Measurements from ENCODE around the gene DDX27. TPM values are rescaled to one million over a fixed set of nuclear protein-coding genes. Genes with fewer than 3 reads are reported as not detected.

Gene DDX27
- total and polyA plus RNA-seq, 2 of the 13 experiments (the other 11 are each of a cell fraction or from before 2014, with no cell fraction given), result 42.6 to 72.8 TPM

GRCh38 chr20:49187851-49188641 lies 31.2 kb upstream of the DDX27 start, which contains the start of gene STAU1 (continued):
- TF ChIP-seq, protein P1, sequence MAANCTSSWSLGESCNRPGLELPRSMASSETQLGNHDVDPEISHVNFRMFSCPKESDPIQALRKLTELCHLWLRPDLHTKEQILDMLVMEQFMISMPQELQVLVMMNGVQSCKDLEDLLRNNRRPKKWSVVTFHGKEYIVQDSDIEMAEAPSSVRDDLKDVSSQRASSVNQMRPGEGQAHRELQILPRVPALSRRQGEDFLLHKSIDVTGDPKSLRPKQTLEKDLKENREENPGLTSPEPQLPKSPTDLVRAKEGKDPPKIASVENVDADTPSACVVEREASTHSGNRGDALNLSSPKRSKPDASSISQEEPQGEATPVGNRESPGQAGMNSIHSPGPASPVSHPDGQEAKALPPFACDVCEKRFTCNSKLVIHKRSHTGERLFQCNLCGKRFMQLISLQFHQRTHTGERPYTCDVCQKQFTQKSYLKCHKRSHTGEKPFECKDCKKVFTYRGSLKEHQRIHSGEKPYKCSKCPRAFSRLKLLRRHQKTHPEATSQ (CRISPR knock-in tag; IDR thresholded peaks at IDR 0.05; ENCODE audit: borderline replicate concordance), result no peak; the same call in 1 of the 2 replicates
- TF ChIP-seq, protein P2, sequence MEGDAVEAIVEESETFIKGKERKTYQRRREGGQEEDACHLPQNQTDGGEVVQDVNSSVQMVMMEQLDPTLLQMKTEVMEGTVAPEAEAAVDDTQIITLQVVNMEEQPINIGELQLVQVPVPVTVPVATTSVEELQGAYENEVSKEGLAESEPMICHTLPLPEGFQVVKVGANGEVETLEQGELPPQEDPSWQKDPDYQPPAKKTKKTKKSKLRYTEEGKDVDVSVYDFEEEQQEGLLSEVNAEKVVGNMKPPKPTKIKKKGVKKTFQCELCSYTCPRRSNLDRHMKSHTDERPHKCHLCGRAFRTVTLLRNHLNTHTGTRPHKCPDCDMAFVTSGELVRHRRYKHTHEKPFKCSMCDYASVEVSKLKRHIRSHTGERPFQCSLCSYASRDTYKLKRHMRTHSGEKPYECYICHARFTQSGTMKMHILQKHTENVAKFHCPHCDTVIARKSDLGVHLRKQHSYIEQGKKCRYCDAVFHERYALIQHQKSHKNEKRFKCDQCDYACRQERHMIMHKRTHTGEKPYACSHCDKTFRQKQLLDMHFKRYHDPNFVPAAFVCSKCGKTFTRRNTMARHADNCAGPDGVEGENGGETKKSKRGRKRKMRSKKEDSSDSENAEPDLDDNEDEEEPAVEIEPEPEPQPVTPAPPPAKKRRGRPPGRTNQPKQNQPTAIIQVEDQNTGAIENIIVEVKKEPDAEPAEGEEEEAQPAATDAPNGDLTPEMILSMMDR (CRISPR knock-in tag; IDR thresholded peaks at IDR 0.05), result no peak
- TF ChIP-seq MZF1 (CRISPR knock-in tag; IDR thresholded peaks at IDR 0.05; ENCODE audit: borderline replicate concordance), result no peak; the same call in 1 of the 2 replicates
- no peak for TF ChIP-seq ZNF24 (IDR thresholded peaks at IDR 0.05)
- 0 out of 2 replicates have a peak, but pooled peaks have one; percentile 18 for TF ChIP-seq ZNF747 (CRISPR knock-in tag; IDR thresholded peaks at IDR 0.05; ENCODE audit: borderline replicate concordance)
- TF ChIP-seq ZNF143 (CRISPR knock-in tag; IDR thresholded peaks at IDR 0.05), result peak; percentile 92
- TF ChIP-seq ERF (CRISPR knock-in tag; IDR thresholded peaks at IDR 0.05), result peak; percentile 98
- TF ChIP-seq MXD4 (CRISPR knock-in tag; IDR thresholded peaks at IDR 0.05), result peak; percentile 89
- peak; percentile 97 for TF ChIP-seq SP4 (CRISPR knock-in tag; IDR thresholded peaks at IDR 0.05)
- TF ChIP-seq, protein P3, sequence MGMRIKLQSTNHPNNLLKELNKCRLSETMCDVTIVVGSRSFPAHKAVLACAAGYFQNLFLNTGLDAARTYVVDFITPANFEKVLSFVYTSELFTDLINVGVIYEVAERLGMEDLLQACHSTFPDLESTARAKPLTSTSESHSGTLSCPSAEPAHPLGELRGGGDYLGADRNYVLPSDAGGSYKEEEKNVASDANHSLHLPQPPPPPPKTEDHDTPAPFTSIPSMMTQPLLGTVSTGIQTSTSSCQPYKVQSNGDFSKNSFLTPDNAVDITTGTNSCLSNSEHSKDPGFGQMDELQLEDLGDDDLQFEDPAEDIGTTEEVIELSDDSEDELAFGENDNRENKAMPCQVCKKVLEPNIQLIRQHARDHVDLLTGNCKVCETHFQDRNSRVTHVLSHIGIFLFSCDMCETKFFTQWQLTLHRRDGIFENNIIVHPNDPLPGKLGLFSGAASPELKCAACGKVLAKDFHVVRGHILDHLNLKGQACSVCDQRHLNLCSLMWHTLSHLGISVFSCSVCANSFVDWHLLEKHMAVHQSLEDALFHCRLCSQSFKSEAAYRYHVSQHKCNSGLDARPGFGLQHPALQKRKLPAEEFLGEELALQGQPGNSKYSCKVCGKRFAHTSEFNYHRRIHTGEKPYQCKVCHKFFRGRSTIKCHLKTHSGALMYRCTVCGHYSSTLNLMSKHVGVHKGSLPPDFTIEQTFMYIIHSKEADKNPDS (CRISPR knock-in tag; IDR thresholded peaks at IDR 0.05), result peak; percentile 12; the same call in 1 of the 2 replicates
- peak; percentile 62; the same call in 1 of the 2 replicates for TF ChIP-seq THAP9 (CRISPR knock-in tag; IDR thresholded peaks at IDR 0.05; ENCODE audit: borderline replicate concordance)
- peak; percentile 83; the same call in 1 of the 2 replicates for TF ChIP-seq RELA (CRISPR knock-in tag; IDR thresholded peaks at IDR 0.05)
- peak; percentile 95 for TF ChIP-seq ZNF335 (CRISPR knock-in tag; IDR thresholded peaks at IDR 0.05)
- TF ChIP-seq, protein P4, sequence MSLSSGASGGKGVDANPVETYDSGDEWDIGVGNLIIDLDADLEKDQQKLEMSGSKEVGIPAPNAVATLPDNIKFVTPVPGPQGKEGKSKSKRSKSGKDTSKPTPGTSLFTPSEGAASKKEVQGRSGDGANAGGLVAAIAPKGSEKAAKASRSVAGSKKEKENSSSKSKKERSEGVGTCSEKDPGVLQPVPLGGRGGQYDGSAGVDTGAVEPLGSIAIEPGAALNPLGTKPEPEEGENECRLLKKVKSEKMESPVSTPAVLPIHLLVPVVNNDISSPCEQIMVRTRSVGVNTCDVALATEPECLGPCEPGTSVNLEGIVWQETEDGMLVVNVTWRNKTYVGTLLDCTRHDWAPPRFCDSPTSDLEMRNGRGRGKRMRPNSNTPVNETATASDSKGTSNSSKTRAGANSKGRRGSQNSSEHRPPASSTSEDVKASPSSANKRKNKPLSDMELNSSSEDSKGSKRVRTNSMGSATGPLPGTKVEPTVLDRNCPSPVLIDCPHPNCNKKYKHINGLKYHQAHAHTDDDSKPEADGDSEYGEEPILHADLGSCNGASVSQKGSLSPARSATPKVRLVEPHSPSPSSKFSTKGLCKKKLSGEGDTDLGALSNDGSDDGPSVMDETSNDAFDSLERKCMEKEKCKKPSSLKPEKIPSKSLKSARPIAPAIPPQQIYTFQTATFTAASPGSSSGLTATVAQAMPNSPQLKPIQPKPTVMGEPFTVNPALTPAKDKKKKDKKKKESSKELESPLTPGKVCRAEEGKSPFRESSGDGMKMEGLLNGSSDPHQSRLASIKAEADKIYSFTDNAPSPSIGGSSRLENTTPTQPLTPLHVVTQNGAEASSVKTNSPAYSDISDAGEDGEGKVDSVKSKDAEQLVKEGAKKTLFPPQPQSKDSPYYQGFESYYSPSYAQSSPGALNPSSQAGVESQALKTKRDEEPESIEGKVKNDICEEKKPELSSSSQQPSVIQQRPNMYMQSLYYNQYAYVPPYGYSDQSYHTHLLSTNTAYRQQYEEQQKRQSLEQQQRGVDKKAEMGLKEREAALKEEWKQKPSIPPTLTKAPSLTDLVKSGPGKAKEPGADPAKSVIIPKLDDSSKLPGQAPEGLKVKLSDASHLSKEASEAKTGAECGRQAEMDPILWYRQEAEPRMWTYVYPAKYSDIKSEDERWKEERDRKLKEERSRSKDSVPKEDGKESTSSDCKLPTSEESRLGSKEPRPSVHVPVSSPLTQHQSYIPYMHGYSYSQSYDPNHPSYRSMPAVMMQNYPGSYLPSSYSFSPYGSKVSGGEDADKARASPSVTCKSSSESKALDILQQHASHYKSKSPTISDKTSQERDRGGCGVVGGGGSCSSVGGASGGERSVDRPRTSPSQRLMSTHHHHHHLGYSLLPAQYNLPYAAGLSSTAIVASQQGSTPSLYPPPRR (CRISPR knock-in tag; IDR thresholded peaks at IDR 0.05; ENCODE audit: borderline replicate concordance), result peak; percentile 64; the same call in 1 of the 2 replicates
